NCI-H510A treated with DMSO at 0.1 percent for 48 hours (cell line): Measurements from ENCODE around the gene COMMD4.

Experiments
- DNase-seq: peaks from one replicate; lab custom pipeline; 2025; lab: John Stamatoyannopoulos, UW

Gene COMMD4

DNA sequence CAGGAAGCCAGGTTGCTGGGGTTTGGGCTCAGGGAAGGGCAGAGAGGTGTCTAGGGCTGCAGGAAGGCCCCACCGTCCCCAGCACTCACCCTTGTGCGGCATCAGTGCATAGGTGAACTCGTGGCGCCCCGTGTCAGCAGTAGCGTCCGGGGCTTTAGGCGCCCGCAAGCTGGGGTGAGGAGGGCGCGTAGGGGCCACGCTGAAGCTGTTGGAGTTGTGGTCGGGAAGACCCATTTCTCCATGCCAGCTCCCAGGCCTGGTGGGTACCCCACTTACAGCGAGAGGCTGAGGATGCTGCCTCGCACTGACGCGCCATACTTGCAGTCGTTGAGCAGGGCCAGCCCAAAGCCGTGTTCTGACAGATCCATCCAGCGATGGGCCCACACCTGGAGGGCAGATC is 20.7 kb downstream of the COMMD4 start:
- no peak for DNase-seq

DNA sequence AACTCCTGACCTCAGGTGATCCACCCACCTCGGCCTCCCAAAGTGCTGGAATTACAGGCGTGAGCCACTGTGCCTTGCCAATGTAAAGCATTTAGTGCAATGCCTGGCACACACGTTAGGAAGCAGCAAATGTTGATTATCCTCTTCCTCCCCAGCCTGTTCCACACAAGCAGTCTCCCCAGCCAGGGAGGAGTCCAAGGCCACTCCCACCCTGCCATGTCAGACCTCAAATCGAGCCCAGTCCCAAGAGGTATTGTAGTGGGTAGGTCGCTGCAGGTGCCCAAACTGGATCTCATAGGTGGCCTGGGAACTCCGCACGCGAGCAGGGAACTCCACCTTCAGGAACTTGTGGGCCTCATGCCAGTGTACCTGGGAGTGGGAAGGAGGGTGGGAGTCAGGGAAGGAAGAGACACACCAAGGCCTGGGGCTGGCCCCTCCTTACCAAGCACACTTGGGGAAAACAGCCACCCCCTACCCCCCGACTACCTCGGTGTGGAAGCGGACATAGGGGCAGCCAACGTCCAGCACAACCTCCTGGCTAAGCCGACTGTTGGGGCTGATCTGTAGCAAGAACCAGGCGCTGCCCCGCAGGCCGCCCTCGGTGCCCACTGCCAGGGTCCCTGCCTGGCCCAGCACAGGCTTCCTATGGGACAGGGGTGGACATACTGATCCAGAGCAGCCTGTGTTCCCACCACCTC is 22.3 kb downstream of the COMMD4 start:
- DNase-seq = no peak

DNA sequence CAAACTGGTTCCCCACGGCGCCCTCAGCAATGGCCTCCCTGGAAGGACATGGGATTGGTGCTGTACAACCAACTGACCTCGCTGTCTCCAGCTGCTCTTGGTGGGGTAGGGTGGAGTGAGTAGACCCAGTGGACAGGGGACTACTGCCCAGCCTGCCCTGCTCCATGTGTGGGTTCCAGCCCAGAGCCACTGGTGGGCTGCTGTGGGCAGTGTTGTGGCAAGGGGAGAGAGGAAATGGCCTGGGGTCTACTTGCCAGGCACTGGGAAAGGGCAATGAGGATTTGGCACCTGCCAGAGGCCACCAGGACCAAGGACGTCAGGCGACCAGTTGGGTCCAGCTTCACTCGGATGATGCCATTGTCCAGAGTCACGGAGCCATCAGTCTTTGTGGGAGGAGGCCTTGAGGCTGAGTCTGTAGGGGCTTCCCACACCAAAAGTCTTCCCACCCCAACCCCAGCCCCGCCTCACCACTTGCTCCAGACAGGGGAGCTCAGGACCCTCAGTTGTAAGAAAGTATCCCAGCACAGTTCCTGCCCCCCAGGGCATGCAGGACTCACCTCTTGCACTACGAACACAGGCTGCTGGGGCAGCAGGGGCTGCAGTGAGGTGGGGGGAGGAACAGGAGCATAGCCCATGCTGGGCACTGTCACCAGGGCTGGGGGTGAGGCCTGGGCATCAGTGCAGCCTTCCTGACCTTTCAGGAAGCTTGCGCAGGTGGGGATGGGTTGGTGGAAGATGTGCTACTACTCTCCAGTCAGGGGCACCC is 23.1 kb downstream of the COMMD4 start:
- no peak for DNase-seq

DNA sequence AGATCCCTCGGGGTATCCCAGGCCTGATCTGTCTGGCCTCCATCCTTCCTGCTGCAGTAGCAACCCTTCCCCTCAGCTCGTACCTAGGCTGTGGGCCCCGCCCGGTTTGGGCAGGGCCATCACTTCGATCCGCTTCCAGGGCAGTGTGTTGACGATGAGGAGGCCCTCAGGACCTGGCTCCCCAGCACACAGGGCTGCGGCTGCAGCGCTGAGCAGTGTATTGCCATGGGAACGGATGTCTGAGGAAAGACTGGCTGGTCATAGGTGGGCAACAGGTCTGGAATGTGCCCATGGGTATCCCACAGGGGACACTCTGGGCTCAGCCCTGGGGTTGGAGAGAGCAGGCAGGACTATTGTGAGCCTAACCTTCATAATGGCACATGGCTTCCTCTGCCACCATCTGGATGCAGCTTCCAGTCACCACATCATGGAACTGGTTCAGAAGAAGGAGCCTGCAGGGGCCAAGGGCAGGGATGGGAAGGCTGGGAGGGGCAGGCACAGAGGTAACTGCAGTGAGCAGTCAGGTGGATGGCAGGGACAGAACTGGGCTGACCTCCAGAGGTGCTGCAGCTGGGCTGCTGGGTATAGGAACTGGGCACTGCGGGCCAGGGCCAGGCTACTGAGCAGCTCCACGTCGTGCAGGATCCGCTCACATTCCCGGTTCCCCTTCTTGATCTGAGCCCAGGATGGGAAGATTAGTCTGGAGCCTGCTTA is 23.8 kb downstream of the COMMD4 start:
- no peak for DNase-seq

DNA sequence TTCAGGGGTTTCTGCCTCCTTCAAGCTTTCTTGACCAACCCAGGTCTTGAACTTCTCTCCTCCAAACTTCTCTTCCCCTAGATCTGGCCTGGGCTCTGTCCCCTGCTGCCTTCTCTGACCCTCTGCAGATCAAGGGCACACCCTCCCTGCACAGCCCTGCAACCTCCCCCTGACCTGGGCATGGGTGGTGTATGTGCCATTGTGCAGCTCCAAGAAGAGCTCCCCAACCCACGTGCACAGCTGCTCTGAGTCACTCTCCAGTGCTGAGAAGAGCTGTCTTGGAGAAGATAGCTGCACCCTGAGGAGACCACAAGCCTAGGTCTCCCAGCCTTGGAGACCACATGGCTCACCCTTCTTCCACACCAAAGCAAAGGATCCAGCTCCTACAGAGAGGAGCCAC is 24.5 kb downstream of the COMMD4 start:
- DNase-seq = no peak

DNA sequence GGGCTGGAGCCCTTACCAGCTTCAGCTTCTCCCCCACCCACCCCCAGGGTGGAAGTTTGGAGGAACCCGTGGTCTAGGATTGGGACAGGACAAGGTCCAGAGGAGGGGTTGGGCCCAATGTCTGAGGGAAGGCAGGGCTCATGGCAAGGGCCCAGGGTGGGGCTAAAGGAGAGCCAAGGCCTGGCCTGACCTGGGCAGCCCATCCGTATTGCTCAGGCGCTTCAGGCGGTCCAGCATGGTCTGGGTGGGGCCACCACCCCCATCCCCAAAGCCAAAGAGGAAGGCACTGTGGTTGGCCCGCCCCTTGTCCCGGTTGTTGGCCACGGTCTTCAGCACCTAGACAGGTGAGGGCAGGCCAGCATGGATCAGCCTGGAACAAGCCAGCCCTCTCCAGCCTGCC is 25.0 kb downstream of the COMMD4 start:
- DNase-seq = no peak

DNA sequence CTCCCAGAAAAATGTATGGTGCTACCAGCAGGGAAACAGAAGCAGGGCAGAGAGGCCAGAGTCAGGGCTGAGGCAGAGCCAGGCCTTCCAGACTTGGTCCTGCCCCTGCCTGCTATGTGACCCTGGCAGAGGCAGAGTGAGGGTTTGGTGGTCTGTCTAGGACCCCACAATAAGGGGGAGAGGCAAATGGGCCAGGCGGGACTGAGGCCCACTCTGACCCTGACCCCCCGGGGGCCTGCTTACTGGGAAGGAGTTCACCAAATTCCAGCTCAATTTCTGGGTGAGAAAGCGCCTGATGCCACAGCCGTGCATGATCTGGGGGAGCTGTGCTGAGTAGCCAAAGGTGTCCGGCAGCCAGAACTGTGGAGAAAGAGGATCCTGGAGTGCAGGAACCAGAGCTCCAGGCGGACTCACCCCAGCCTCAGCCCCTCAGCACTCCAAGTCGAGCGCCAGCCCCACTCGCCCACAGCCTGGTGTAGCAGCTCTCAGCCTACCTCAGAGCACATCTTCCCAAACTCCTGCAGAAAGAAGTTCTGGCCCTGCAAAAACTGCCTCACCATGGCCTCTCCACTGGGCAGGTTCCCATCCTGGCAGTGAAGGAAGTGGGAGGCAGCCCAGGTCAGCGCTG is 25.6 kb downstream of the COMMD4 start:
- DNase-seq = no peak

DNA sequence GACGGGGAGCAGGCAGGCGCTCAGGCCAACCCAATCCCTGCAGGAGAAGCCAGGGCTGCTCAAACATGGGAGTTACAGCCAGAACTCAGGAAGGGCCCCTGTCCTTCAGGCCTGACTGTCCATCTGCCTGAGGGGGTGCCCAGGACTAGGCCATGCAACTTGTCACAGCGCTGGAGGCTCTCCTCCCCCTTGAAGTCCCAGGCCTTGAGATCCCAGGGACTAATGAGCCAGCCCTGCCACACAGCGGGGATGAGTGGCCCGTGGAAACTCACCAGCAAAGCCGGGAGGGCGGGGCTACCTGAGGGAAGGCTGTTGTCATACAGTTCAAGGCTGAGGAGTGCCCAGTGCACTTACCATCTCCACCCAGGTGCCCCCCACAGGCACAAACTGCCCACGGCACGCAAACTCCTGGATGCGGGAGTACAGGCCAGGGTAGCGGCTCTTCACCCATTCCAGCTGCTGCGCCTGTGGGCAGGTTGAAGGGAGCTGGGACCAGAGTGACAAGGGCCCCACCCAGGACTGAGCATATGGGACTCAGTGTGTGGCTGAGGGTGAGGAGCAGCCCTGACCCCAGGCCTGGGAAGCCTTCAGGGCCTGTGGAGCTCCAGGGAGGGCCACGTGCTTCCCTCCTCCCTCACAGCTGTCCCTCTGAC is 26.3 kb downstream of the COMMD4 start:
- DNase-seq = no peak

DNA sequence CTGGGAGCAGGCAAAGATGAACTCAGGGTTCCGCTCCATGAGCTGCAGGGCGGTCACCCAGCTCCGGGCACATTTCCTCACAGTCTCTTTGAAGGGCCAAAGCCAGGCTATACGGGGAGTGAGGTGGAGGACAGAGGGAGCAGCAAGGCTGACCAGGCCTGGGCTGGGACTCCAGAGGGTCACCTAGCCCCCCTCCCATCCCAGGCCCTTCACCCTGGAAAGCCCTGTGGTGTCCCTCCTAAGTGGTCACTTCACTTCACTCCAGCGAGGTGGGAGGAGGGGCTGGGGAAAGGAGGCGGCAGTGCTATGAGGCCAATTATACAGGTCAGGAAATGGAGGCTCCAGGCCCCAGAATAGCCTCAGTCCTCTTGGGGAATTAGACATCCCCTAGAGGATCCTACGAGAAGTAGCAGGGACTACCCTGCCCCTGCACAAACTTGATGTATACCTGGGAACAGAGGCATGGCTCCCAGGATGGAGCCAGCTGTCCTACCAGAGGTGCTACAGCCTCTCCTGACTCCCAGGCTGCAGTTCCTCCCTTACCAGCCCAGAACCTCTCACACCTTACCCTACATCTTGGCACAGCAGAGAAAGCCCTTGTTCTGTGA is 26.9 kb downstream of the COMMD4 start:
- no peak for DNase-seq

DNA sequence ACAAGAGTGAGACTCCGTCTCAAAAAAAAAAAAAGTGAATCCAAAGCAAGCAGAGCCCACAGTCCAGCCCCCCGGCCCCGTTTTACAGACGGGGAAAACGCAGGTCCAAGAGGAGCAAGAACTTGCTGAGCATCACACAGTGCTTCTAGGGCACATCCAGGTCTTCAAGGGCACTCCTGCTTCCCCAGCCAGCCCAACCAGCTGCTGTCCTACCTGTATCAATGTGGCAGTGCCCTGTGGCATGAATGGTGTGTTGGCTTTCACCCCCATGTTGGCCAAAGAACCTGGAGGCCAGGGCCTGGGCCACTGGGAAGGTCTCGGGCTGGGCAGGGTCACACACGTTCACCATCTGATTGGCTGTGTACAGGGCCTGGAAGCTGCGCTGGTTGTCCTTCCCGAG is 27.9 kb downstream of the COMMD4 start:
- no peak for DNase-seq

DNA sequence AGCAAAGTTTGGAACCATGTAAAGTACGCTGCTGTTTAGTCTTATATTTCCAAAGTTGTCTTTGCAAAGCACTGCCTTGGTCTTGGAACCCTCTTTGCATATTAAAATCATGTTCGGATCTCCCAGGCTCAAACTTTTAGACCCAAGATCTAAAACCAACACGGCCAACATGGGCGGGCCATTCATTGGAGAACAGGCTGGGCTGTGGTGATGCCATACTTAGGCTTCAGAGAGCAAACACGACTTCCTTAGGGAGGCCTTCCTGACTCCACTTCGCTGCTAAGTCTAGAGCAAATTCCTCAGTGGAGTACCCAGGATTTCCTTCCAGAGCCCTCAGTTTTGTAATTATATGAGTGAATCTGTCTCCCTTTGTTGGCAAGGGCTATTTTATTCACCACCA is 29.0 kb downstream of the COMMD4 start:
- DNase-seq = no peak

DNA sequence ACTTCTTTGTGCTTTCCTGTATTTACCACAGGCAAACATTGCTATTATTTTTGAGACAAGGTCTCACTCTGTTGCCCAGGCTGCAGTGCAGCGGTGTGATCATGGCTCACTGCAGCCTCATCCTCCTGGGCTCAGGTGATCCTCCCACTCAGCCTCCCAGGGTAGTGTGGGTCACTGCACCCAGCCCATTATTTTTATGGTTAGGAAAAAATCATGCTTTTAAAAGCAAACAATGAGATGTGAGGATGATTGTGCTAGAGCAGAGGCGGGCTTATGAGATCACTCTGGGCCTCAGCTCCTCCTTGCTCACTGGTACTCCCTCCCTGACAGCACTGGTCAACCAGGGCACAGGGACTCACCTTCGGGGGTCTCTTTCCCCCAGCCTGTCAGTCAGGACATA is 30.3 kb downstream of the COMMD4 start:
- no peak for DNase-seq

DNA sequence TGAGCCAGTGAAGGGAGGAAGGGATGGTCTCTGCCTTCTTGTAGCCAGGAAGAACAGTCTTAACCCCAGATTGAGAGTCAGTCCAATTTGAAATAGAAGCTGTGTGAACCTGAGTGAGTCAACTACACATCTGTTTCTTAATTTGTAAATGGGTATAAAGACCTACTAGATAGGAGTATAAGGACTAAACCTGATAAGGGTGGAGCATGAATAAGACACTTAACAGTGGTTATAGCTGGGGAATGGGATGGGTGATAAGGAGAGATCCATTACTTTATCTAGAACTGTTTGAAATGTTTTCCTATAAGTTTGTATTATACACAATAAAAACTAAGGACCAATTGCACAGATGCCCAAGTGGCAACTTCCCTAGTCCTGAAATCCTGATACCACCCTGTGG is 31.1 kb downstream of the COMMD4 start:
- DNase-seq = no peak

DNA sequence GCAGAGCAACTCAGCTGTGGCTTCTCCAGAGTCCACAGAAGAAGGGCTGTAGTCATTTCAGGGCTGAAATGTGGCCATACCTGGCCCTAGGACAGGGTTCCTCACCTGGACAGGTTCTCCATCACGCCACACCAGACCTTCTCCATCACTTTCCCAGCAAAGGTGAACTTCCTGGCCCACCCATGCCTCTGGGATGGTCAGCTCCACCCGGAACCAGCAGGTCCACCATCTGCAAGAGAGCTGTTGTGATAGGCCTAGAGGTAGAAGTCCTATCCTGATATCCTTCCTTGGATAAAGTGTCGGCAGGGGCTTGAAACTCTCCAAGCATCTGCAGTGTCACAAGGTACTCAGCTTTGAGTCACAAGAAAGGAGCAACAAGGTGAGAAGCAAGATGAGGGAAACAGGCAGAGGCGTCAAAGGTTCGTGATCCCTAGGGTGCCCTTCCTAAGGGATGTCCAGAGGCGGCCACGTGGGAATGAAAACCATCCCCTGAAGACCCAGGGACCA is 31.6 kb downstream of the COMMD4 start:
- no peak for DNase-seq

DNA sequence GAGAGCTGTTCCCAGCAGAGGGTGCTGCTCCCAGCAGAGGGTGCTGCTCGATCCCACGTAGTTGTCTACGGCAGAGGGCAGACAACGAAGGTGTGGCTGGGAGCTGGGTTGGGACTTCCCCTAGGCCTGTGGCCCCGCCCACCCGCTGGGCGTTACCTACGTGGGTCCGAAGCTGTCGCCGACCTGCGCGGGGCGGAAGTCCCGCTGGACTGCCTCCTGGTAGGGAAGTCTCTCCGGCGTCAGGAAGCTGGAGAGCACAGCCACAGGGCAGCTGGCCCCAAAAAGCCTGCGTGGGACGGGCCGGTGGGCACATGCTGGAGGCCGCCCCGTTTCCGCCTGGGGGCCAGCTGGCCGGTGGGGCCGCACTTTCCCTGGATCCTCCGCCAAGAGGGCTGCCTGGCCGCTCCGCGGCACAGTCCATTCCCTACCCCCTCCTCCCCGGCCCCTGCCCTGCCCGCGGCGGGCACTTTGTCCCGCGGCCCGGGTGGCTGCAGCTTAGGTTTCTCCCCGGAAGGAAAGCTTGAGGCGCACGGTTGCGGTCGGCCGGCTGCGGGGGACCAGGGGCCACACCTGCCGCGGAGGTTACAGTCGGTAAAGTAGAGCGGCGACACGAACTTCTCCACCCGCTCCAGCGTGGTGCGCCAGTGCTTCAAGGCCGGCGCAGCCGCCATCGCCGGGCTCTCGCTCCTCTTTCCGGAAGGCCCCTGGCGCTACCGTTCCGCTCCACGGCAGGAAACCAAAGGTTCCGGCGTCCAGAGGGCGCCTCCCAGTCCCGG is 32.2 kb downstream of the COMMD4 start, which contains the start of gene MAN2C1:
Gene MAN2C1, minus strand, starts transcription at position 695 of the 776 bp plus-strand sequence. Its CDS starts 24 bp downstream, at position 671.
- peak; percentile 94 for DNase-seq

DNA sequence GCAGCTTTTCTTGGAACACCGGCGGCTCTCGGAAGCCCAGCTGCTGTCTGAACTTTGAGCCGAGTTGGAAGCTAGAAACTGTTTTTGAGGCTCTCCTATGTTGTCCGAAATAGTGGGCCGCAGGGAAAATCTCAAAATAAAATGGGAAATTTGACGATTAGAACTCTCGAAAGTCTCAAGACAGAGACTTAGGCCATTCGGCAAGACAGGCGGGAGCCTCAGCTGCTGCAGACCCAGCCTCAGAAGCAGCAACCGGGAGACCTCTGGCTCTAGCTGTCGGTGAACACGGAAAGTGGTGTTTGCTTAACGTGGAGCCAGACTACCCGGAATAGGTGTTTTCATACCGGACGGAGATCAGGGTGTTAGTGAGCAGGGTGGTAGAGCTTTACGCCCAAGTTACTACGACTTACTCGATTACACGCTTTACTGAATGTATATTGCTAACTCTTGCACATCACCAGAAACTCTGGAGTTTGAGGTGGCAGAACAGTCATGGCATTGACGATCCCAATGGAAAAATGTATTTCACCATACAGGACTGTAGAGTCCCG is 32.9 kb downstream of the COMMD4 start:
- DNase-seq = no peak

DNA sequence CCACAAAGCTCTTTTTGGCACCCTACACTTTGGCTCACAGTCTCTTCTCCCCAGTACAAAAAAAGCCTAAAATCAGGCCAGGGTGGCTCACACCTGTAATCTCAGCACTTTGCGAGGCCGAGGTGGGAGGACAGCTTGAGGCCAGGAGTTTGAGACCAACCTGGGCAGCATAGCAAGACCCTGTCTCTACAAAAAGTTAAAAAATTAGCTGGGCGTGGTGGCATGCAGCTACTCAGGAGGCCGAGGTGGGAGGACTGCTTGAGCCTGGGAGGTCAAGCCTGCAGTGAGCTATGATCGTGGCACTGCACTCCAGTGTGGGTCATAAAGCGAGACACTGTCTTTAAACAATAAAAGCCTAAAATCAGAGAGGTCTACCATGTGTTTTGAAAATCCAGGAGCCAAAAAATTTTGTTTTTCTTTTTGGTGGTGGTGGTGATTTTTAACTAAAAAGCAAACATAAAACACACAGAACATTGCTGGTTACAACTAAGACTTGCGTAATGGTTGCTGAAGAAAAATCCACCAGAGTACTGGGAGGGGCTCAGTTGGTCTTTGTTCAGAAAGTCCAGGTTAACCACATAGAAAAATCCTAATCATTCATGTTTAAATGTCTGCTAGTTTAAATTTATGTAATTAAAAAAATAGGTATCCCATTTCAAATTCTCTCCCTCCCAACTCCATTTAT is 34.2 kb downstream of the COMMD4 start:
- no peak for DNase-seq

DNA sequence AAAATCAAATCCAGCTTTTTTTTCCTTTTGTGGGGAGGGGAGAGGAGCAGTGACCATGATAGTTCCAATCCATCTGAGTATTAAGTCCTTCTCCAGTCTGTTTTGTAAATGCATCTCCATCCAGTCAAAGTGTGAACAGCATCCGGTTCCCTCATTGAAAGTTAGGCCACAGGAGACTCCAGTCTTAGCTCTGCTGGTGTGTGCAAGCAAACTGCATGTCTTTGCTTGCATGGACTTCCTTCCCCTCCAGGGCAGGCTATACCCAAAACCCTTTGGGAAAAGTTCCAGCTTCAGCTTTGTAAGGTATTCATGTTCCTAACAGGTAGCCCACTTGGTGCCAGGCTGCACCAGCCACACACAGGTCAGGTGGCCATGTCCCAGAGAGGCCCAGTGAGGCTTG is 35.6 kb downstream of the COMMD4 start:
- no peak for DNase-seq

DNA sequence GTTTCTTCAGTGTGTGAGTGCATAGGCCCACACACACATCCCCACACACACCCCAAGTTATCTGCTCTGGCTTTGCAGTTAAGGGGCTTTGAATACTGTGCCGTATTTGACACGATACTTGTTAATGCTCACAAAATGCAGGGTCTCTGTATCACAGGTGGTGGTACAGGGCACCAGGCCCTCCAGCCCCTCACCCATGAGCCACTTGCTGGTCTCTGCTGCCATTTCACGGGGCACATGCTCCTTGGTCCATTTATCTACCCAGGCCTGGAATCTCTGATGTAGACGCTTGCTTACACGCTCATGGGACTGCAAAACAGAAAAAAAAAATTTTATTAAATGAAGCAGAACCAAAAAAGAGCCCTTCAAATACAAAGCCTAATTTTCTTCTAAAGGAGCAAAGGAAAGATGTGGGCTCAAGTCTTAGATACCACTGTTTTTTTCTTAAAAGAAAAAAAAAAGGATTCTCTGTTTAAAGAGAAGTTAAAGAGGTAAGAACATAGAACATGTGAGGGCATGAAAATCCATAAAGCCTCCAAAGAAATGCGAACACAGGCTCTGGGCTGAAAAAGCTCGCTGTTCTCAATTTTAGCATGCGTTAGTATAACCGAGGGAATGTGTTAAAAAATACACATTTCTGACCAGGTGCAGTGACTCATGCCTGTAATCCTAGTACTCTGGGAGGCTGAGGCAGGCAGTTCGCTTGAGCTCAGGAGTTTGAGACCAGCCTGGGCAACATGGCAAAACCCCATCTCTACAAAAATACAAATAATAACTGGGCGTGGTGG is 36.2 kb downstream of the COMMD4 start:
- no peak for DNase-seq
